ENCODE results near the gene TRIP13.
"Not testable (repeated sequence)": the region's sequence is repeated elsewhere in the genome, so short reads cannot be mapped to it uniquely, and the experiment has no call there.

TRIP13 gene

DNA sequence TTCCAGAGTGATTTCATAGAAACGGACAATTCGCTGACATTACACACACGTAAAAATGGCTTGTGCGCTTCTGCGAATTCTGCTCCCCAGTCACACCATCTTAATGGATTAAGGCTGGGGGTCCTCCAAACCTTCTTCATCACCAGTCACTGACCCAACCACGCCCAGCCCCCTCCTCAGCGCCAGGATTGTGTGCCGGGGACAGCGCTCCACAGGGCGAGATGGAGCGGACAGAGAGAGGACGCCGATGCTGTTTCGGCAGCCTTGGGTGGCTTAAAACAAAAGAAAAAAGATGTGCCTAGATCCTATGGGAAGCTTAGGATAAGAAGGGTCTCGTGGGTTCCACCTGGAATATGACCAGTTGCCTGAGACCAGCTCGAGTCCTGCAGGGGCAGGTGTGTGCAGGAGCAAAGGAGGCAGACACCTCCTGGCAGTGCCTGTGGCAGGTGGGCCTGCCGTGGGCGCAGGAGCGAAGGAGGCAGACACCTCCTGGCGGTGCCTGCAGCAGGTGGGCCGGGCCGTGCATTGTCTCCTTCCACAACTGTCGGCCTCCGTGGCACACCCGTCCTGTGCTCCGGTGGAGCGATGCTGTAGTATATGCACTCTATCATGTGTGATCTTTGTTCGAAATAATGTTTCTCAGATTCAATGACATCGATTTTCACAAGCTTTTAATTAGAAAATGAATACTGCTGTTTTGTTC is 20.9 kb upstream of the TRIP13 start:
- Histone ChIP-seq H3K27ac (ENCODE audit: low read depth, low read length) (no peak overlapping the region), H3K9ac (ENCODE audit: low read length) (no peak overlapping the region), H3K27me3 (ENCODE audit: control insufficient read depth, insufficient read depth, low read length) (no peaks in the 10 kb centered on the region), H3K4me1 (ENCODE audit: control insufficient read depth, insufficient read depth, low read length) (no peaks in the 10 kb centered on the region), H3K36me3 (ENCODE audit: control insufficient read depth, insufficient read depth, low read length) (peaks cover 52% of the 10 kb centered on the region), H3K4me3 (ENCODE audit: low read length) (no peak overlapping the region)

DNA sequence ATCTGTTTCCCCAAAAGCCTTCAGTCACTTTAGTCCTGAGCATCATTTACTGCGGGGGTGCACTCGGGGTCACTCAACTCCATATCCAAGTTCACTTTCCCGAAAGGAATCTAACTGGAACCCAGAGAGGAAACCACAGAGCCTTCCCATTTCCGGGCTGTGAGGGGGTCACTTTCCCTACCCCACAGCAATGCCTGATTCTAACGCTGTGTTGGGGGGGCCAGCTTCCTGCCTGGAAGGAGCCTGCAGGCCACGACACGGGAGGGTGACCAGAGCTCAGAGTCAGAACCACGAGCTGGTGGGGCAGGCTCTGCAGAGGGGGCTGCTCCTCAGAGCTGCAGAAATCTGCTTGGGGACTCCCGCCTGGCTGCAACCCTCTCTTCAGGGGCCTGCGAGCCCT is 20.4 kb upstream of the TRIP13 start:
- H3K4me3 ChIP-seq (ENCODE audit: low read length), result no peak overlapping the region
- H3K9ac ChIP-seq (ENCODE audit: low read length), result no peak overlapping the region
- peaks cover 49% of the 10 kb centered on the region for H3K36me3 ChIP-seq (ENCODE audit: control insufficient read depth, insufficient read depth, low read length)
- H3K27me3 ChIP-seq (ENCODE audit: control insufficient read depth, insufficient read depth, low read length), result no peaks in the 10 kb centered on the region
- H3K4me1 ChIP-seq (ENCODE audit: control insufficient read depth, insufficient read depth, low read length), result no peaks in the 10 kb centered on the region
- H3K27ac ChIP-seq (ENCODE audit: low read depth, low read length), result no peak overlapping the region

DNA sequence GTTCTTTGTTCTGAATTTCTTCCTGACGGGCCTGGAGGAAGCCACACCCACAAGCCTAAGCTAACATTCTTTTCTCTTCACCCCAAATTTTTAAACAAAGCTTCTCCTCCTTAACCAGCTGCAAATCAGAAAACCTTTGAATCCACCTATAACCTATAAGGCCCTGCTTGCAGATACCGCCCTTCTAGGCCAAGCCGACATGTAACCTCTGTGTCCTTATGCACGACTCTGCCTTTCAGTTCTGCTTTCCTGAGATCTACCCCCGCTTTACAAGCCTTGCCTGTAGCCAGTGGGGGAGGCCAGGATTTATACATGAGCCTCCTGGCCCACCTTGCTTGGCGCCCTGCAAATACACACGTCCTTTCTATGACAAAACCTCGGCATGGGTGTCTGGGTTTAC is 19.4 kb upstream of the TRIP13 start:
- Histone ChIP-seq H3K27me3 (ENCODE audit: control insufficient read depth, insufficient read depth, low read length) (no peaks in the 10 kb centered on the region), H3K4me1 (ENCODE audit: control insufficient read depth, insufficient read depth, low read length) (no peaks in the 10 kb centered on the region), H3K4me3 (ENCODE audit: low read length) (no peak overlapping the region), H3K36me3 (ENCODE audit: control insufficient read depth, insufficient read depth, low read length) (peaks cover 46% of the 10 kb centered on the region), H3K9ac (ENCODE audit: low read length) (no peak overlapping the region), H3K27ac (ENCODE audit: low read depth, low read length) (no peak overlapping the region)

DNA sequence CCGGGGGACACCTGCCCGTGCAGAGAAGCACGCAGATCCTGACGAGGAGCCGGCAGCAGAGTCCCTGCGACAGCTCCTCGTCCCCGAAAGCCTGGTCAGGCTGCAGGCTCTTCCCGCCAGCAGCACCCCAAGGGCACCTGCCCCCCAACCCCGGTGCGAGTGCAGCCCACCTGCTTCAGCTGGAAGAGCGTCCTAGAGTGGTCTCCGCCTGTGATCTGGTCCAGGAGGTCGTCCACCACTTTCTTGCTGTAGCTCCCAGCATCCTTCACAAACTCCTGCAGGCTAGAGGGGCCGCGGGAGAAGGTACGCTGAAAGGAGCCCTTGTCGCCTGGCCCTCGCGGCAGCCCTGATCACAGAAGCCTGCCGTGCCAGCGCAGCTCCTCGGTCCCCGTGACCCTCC is 16.8 kb upstream of the TRIP13 start:
- Histone ChIP-seq H3K4me1 (ENCODE audit: control insufficient read depth, insufficient read depth, low read length) (no peaks in the 10 kb centered on the region), H3K4me3 (ENCODE audit: low read length) (no peak overlapping the region), H3K9ac (ENCODE audit: low read length) (no peak overlapping the region), H3K36me3 (ENCODE audit: control insufficient read depth, insufficient read depth, low read length) (peaks cover 28% of the 10 kb centered on the region), H3K27me3 (ENCODE audit: control insufficient read depth, insufficient read depth, low read length) (no peaks in the 10 kb centered on the region), H3K27ac (ENCODE audit: low read depth, low read length) (no peak overlapping the region)

DNA sequence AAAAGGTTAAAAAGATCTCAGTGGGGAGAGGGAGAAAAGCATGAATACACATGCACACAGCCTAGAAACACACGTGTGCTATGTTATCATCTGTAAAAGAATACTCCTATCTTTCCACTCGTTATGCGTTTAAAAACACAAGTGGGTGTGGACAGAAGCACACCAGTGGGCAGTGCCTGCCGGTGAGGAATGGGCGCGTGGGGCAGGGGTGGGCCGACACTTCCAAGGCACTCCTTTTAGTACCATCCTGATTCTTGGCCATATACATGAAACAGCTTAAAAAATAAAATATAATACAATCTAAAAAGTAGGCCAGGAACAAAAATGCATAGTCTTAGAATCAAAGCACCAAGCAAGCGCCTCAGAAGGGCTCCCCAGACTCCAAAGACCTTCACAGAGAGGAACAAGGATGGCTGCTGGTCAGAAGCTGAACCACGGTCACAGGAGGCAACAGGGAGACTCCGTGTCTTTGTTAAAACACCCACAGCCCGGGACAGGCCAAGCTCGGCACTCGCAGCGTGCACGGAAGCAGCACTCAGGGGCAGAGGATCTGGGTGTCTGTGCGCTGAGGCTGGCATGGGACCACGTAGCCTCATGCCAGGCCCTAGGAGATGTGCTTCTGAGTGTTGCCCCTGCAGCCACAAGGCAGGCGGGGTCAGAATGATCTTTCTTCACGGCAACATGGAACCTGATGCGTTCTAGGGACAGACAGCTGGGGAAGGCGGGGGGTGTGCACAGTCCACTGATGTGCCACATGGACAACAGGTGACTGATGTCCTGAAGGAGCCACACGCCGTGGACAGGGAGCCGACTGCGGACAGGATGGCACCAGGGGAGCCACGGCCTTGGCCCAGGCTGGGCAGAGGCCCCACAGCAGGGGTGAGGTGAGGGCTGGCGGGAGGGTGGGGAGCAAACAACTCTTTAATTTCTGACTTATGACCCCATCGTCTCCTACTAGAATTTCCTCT is 16.0 kb upstream of the TRIP13 start:
- Histone ChIP-seq H3K4me1 (ENCODE audit: control insufficient read depth, insufficient read depth, low read length) (no peaks in the 10 kb centered on the region), H3K9ac (ENCODE audit: low read length) (no peak overlapping the region), H3K27ac (ENCODE audit: low read depth, low read length) (no peak overlapping the region), H3K4me3 (ENCODE audit: low read length) (no peak overlapping the region), H3K27me3 (ENCODE audit: control insufficient read depth, insufficient read depth, low read length) (no peaks in the 10 kb centered on the region), H3K36me3 (ENCODE audit: control insufficient read depth, insufficient read depth, low read length) (peaks cover 28% of the 10 kb centered on the region)

DNA sequence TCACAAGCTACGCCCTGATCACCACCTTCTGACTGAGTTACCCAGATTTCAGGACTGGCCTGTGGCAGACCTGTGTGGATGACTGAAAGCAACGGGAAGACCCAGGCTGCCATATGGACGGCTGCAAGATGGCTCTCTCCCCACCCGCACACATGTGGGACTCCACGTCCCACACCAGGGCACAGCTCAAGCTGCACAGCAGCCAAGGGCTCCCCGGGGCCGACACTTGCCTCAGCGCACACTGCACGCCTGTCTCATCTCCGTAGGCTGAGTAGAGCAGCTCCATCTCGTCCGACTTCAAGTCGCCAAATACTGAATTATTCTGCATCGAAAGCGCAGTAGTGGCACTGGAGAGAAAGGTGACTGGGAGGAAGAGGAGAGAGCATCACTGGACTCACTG is 14.6 kb upstream of the TRIP13 start:
- Histone ChIP-seq H3K36me3 (ENCODE audit: control insufficient read depth, insufficient read depth, low read length) (peaks cover 25% of the 10 kb centered on the region), H3K4me1 (ENCODE audit: control insufficient read depth, insufficient read depth, low read length) (no peaks in the 10 kb centered on the region), H3K27ac (ENCODE audit: low read depth, low read length) (no peak overlapping the region), H3K4me3 (ENCODE audit: low read length) (no peak overlapping the region), H3K9ac (ENCODE audit: low read length) (no peak overlapping the region), H3K27me3 (ENCODE audit: control insufficient read depth, insufficient read depth, low read length) (no peaks in the 10 kb centered on the region)

DNA sequence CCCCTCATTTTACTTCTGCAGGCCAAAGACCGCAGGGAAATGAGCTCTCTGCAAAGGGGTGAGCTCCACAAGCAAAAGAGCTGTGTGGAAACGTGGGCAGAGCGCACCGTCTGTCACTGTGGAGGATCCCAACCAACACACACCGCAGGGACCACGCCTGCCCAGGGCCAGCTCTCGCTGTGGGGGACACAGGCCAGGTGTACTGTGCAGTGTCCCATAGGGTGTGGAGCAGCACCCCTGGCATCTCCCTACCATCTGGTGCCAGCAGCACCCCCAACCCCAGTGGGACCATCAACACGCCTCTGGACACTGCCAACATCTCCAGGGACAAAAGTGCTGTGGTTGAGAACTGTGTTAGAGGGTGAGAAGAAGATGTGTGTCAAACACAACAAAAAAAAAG is 14.0 kb upstream of the TRIP13 start:
- H3K27ac ChIP-seq (ENCODE audit: low read depth, low read length); H3K4me1 ChIP-seq (ENCODE audit: control insufficient read depth, insufficient read depth, low read length); H3K4me3 ChIP-seq (ENCODE audit: low read length); H3K9ac ChIP-seq (ENCODE audit: low read length); H3K27me3 ChIP-seq (ENCODE audit: control insufficient read depth, insufficient read depth, low read length): not testable (repeated sequence)
- peaks cover 29% of the 10 kb centered on the region for H3K36me3 ChIP-seq (ENCODE audit: control insufficient read depth, insufficient read depth, low read length)

DNA sequence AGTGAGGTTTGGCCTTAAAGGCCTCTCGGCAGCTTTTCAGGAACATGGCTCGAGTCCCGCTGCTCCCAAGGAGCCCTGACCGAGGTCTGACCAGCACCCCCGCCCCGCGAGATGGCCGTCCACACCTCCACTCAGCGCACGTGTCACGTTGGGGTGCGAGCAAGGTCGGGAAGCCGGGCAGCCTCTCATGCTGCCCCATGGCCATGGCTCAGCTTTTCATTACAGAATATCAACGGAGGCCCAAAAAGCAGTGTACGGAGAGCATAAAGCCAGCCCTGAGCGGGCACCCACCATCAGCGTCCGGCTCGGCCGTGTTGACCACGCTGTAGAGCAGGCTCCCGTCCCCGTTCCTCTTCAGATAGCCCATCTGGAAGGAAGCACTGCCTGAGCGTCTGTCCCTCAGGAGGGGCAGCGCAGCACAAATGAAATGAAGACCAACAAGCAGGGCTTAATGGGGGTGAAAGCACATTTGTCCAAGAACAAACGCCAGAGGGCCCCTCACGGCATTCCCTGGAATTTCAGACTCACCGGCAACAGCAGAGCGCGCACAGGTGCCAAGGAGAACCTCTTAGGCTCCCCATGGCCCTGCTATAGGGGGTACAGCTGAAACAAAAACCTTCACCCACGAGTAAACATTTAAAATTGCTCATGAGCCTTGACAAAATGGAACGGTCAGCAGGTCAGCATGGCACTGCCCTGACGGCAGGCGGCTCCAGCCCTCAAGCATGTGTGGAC is 11.7 kb upstream of the TRIP13 start:
- H3K27me3 ChIP-seq (ENCODE audit: control insufficient read depth, insufficient read depth, low read length), result no peaks in the 10 kb centered on the region
- H3K4me1 ChIP-seq (ENCODE audit: control insufficient read depth, insufficient read depth, low read length), result no peaks in the 10 kb centered on the region
- no peak overlapping the region for H3K27ac ChIP-seq (ENCODE audit: low read depth, low read length)
- H3K4me3 ChIP-seq (ENCODE audit: low read length), result no peak overlapping the region
- H3K36me3 ChIP-seq (ENCODE audit: control insufficient read depth, insufficient read depth, low read length), result peaks cover 32% of the 10 kb centered on the region
- H3K9ac ChIP-seq (ENCODE audit: low read length), result no peak overlapping the region

DNA sequence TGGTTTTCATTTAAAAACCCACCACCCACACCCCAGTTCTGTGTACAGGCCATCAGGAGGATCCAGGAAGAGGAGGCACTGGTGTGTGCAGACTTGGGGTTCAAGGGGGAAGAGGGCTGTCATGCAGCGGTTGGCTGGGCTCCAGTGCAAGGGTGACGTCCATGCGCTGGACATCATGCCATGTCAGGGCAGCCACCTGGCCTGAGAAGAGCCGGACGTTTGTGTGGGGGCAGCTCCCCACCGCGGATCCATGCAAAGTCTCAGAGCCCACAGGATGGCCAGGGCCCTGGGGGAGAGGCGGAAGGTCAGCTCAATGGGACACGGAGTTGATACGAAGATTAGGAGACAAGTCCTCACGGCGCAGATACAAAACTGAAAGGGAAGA is 11.1 kb upstream of the TRIP13 start:
- Histone ChIP-seq H3K4me3 (ENCODE audit: low read length) (no peak overlapping the region), H3K4me1 (ENCODE audit: control insufficient read depth, insufficient read depth, low read length) (no peaks in the 10 kb centered on the region), H3K9ac (ENCODE audit: low read length) (no peak overlapping the region), H3K27ac (ENCODE audit: low read depth, low read length) (no peak overlapping the region), H3K36me3 (ENCODE audit: control insufficient read depth, insufficient read depth, low read length) (peaks cover 38% of the 10 kb centered on the region), H3K27me3 (ENCODE audit: control insufficient read depth, insufficient read depth, low read length) (no peaks in the 10 kb centered on the region)

DNA sequence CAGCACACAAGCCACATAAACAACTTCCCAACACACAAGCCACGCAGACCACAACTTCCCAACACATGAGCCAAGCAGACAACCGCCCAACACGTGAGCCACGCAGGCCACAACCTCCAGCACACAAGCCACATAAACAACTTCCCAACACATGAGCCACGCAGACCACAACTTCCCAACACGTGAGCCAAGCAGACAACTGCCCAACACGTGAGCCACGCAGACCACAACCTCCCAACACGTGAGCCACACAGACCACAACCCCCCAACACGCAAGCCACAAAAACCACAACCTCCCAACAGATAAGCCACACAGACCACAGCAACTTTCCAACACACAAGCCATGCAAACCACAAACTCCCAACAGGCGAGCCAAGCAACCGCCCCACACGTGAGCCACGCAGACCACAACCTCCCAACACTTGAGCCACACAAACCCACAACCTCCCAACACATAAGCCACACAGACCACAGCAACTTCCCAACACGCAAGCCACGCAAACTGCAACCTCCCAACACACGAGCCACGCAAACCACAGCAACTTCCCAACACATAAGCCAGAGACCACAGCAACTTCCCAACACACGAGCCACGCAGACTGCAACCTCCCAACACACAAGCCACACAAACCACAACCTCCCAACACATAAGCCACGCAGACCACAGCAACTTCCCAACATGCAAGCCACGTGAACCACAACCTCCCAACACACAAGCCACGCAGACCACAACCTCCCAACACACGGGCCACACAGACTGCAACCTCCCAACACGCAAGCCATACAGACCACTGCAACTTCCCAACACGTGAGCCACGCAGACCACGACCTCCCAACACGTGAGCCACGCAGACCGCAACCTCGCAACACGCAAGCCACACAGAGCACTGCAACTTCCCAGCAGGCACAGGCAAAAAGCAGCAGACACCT is 10.2 kb upstream of the TRIP13 start:
- Histone ChIP-seq H3K27me3 (ENCODE audit: control insufficient read depth, insufficient read depth, low read length) (no peaks in the 10 kb centered on the region), H3K4me1 (ENCODE audit: control insufficient read depth, insufficient read depth, low read length) (no peaks in the 10 kb centered on the region), H3K4me3 (ENCODE audit: low read length) (no peak overlapping the region), H3K36me3 (ENCODE audit: control insufficient read depth, insufficient read depth, low read length) (peaks cover 45% of the 10 kb centered on the region), H3K27ac (ENCODE audit: low read depth, low read length) (no peak overlapping the region), H3K9ac (ENCODE audit: low read length) (no peak overlapping the region)

DNA sequence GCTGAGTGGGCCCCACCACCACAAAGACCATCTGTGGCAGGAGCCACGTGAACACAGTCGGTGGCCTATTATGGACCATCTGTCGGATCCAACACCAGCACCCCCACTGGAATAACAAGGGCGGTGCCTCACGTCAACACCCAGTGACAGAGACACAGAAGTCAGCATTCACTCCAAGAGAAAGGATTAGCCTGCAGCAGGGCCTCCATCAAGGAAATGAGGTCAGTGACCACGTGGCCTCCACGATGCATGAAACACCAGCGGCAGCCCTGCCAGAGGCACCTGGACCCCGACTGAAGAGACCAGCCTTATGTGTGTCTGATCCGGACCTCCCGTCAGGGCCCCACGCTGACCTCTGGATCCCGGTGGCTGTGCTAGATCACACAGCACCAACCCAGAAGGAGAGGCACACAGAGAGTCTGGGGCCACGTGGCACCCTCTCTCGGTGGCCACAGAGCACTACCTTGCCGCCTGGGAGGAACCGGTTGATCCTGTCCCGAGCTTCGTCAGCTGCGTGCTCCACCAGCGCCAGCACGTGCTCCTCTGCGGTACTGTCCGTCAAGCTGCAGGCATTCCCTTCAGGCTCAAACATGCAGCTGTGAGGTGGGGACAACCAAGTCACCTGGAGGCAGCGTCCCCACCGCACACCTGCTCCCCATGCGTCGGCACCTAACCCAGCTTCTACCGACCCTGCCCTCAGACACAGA is 9.1 kb upstream of the TRIP13 start:
- H3K4me3 ChIP-seq (ENCODE audit: low read length), result no peak overlapping the region
- no peak overlapping the region for H3K9ac ChIP-seq (ENCODE audit: low read length)
- H3K36me3 ChIP-seq (ENCODE audit: control insufficient read depth, insufficient read depth, low read length), result peaks cover 45% of the 10 kb centered on the region
- H3K27ac ChIP-seq (ENCODE audit: low read depth, low read length), result no peak overlapping the region
- no peaks in the 10 kb centered on the region for H3K27me3 ChIP-seq (ENCODE audit: control insufficient read depth, insufficient read depth, low read length)
- H3K4me1 ChIP-seq (ENCODE audit: control insufficient read depth, insufficient read depth, low read length), result no peaks in the 10 kb centered on the region
